Esophagus (tissue), 2 donors: ENCODE results near the gene ADGRF4. TPM values are rescaled to one million over a fixed set of nuclear protein-coding genes. Genes with fewer than 3 reads are reported as not detected.
A peak's percentile ranks its signal among the peaks of the same experiment; 100 is the strongest.

Source experiments
- H3K27ac ChIP-seq, 2 donors: one replicate each; pipeline ENCODE4 v1.5.1; 2013; ENCODE audit warnings: low read depth in 2 of 2, mild to moderate bottlenecking in 2 of 2, inconsistent platforms in 1 of 2, low read length in 1 of 2, moderate library complexity in 1 of 2
- H3K27me3 ChIP-seq, 2 donors: one replicate each; pipeline ENCODE4 v1.6.1; 2013; ENCODE audit warnings: low read length in 2 of 2, control low read depth in 1 of 2, mild to moderate bottlenecking in 1 of 2; ENCODE audit not compliant: insufficient read depth in 2 of 2, control insufficient read depth in 1 of 2
- H3K36me3 ChIP-seq, 2 donors: one replicate each; pipeline ENCODE4 v1.6.1; 2013; ENCODE audit warnings: low read length in 1 of 2; ENCODE audit not compliant: control insufficient read depth in 2 of 2, insufficient read depth in 2 of 2
- H3K4me1 ChIP-seq, 2 donors: one replicate each; pipeline ENCODE4 v1.6.1; 2013; ENCODE audit warnings: low read length in 1 of 2; ENCODE audit not compliant: control insufficient read depth in 2 of 2, insufficient read depth in 2 of 2
- H3K4me3 ChIP-seq, 2 donors: one replicate each; pipeline ENCODE4 v1.5.1; 2013; ENCODE audit warnings: low read length in 2 of 2, mild to moderate bottlenecking in 2 of 2, low read depth in 1 of 2, moderate library complexity in 1 of 2
- H3K9me3 ChIP-seq, 2 donors: one replicate each; pipeline ENCODE4 v1.6.1; 2013; ENCODE audit warnings: mild to moderate bottlenecking in 2 of 2, low read depth in 1 of 2, low read length in 1 of 2, moderate library complexity in 1 of 2; ENCODE audit not compliant: control insufficient read depth in 2 of 2, insufficient read depth in 1 of 2
- WGBS, 2 donors: extraction: QIAGEN DNeasy Blood & Tissue Kit; methylation state at CpG; one replicate each; pipeline ENCODE4 v1.1.7; 2013; 5-methylcytosine and 5-hydroxymethylcytosine counted together
- polyA plus RNA-seq, 2 donors: library from polyadenylated mRNA; stranded (reverse); fragments of 200-250 nt; gene quantifications; one replicate each; pipeline ENCODE4 v1.2.3, GENCODE V29; 2013
- donor health status: healthy with polysubstance abuse.
- donor health status: Bipolar disorder and iron deficiency.

Gene ADGRF4
- polyA plus RNA-seq, 2 donors = 8.2 to 17.0 TPM

DNA sequence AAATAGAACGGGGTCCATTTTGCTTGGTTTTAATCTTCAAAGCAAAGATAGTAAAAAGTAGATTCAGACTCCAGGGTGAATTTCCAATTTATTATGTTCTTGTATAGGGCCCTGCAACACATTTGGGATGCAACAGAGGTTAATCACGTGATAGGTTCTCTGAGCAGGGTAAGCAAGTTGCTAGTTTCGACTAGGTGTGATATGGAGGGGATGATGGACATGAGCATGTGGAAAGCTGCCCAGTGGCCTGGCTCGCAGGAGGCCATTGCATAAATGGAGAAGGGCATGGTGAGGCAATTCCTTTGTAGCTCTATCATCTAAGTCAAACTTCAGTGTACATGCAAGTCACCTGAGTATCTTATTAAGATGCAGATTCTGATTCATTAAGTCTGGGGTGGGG, 17.7 kb upstream of the ADGRF4 start:
- no peaks in the 10 kb centered on the region for H3K27me3 ChIP-seq
- H3K4me3 ChIP-seq = no peak overlapping the region
- H3K27ac ChIP-seq = no peak overlapping the region
- H3K4me1 ChIP-seq = no peaks in the 10 kb centered on the region
- H3K36me3 ChIP-seq = no peaks in the 10 kb centered on the region
- no peaks in the 10 kb centered on the region for H3K9me3 ChIP-seq
- 87 to 90% methylated on average over 4 of the region's 4 CpGs for WGBS, 2 donors

DNA sequence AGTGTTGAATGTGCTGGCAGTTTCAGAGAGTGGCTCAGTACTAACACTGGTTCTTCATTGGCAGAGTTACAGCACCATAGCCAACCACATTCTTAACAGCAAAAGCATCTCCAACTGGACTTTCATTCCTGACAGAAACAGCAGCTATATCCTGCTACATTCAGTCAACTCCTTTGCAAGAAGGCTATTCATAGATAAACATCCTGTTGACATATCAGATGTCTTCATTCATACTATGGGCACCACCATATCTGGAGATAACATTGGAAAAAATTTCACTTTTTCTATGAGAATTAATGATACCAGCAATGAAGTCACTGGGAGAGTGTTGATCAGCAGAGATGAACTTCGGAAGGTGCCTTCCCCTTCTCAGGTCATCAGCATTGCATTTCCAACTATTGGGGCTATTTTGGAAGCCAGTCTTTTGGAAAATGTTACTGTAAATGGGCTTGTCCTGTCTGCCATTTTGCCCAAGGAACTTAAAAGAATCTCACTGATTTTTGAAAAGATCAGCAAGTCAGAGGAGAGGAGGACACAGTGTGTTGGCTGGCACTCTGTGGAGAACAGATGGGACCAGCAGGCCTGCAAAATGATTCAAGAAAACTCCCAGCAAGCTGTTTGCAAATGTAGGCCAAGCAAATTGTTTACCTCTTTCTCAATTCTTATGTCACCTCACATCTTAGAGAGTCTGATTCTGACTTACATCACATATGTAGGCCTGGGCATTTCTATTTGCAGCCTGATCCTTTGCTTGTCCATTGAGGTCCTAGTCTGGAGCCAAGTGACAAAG, 17.0 kb upstream of the ADGRF4 start:
- Histone ChIP-seq H3K36me3 (no peaks in the 10 kb centered on the region), H3K27ac (no peak overlapping the region), H3K4me3 (no peak overlapping the region), H3K4me1 (no peaks in the 10 kb centered on the region), H3K9me3 (no peaks in the 10 kb centered on the region), H3K27me3 (no peaks in the 10 kb centered on the region)
- 90 to 100% methylated on average over 1 of the region's 1 CpG for WGBS, 2 donors

DNA sequence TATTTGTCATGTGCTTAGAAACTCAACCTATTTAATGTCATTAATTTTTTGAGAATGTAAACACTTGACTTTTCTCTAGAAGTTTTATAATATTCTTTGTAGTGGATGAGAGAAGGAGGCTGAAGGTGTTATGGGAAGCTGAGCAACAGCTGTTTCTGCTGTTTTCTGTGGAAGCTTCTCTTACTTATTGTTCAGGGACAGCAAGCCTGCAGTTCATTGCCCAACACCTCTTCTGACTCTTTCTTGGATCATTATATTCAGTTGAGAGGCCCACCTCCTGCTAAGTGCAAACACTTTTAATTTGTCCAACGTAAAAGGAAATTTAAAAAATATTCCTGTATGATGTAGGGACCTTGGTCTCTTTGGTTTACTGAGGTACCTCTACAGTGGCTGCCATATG, 12.0 kb upstream of the ADGRF4 start:
- H3K4me1 ChIP-seq = no peaks in the 10 kb centered on the region
- H3K27me3 ChIP-seq = no peaks in the 10 kb centered on the region
- H3K4me3 ChIP-seq = no peak overlapping the region
- no peak overlapping the region for H3K27ac ChIP-seq
- no peaks in the 10 kb centered on the region for H3K9me3 ChIP-seq
- H3K36me3 ChIP-seq = no peaks in the 10 kb centered on the region
- WGBS, 2 donors = 69 to 82% methylated on average over 1 of the region's 1 CpG

DNA sequence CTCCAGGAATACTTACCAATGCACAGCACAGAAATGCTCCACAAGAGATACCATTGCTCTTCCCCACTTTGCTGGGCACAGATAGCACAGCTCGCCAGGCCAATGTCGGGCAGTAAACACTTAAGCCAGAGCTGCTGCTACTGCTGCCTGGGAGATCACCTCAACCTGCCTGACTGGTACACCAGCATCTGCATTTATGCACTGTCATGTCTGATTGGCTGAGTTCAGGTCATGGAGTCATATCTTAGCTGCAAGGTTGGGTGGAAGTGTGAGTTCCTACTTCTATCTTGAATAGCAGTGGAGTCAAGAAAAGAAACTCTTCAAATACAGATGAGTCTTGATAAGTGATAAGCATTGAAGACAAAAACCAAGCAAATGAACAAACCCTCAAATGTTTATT, 10.9 kb upstream of the ADGRF4 start:
- Histone ChIP-seq H3K36me3 (no peaks in the 10 kb centered on the region), H3K4me1 (no peaks in the 10 kb centered on the region), H3K4me3 (no peak overlapping the region), H3K27me3 (no peaks in the 10 kb centered on the region), H3K27ac (no peak overlapping the region), H3K9me3 (no peaks in the 10 kb centered on the region)
- 80 to 87% methylated on average over 2 of the region's 2 CpGs for WGBS, 2 donors

DNA sequence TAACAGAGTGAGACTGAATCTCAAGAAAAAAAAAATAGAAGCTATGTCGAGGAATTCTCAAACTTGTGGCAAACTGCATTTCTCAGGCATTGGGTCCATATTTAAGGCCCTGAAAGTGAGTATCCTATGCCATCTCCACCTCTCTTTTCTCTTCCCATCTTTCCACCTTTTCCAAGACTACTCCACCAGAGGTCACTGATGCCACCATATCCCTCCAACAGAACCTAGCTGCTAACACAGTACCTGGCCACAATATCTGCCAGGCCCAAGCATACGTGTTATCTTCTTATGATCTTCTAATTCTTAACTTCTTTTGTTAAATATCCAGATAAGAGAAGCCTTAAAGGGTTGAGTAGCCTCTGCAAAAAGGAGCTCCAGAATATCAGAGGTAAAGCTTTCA, 8.2 kb upstream of the ADGRF4 start:
- 86 to 87% methylated on average over 2 of the region's 2 CpGs for WGBS, 2 donors
- Histone ChIP-seq H3K36me3 (no peaks in the 10 kb centered on the region), H3K27ac (no peak overlapping the region), H3K27me3 (no peaks in the 10 kb centered on the region), H3K9me3 (no peaks in the 10 kb centered on the region), H3K4me3 (no peak overlapping the region), H3K4me1 (no peaks in the 10 kb centered on the region)

DNA sequence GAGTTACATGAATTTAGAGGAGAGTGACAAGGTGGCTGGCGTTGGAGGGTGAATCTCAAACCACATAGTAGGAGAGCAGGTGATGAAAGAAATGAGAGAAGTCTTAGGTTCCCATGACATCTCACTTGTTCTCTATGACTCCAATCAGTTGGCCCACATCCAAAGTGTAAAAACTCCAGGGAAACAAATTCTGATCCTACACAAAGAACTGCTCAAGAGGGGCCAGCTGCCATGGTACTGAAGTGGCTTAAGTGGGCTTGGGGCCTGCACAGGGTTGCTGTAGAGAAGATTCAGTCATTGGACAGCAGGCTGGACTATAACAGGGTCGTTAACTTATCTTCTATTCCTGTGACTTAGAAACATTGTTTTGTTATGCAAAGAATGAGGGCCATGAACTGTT, 7.6 kb upstream of the ADGRF4 start:
- Histone ChIP-seq H3K4me3 (no peak overlapping the region), H3K27me3 (no peaks in the 10 kb centered on the region), H3K4me1 (no peaks in the 10 kb centered on the region), H3K36me3 (no peaks in the 10 kb centered on the region), H3K27ac (no peak overlapping the region), H3K9me3 (no peaks in the 10 kb centered on the region)
- WGBS, 2 donors = 64 to 75% methylated on average over 2 of the region's 2 CpGs

DNA sequence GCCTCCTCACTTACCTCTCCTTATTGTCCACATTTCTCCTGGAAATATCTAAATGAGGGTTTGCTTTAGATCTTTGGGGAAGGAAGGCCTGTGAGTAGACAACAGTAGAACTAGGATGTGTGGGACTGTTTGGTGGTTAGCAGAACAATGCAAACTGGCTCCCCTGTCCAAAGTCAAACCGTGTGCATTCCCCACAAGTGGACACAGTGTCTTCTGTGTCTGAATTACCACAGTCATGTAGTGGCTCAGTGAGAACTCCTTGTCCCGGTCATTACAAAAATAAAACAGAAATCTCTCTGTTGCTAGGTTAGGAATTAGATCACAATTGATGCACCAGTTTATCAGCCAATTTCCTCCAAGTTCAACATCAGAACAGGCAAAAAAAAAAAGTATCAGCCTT, 455 bp upstream of the ADGRF4 start:
- H3K4me1 ChIP-seq = peaks cover 0 to 2% of the 10 kb centered on the region in 2 donors
- no peaks in the 10 kb centered on the region for H3K36me3 ChIP-seq
- H3K9me3 ChIP-seq = no peaks in the 10 kb centered on the region
- H3K27me3 ChIP-seq = no peaks in the 10 kb centered on the region
- no peak overlapping the region for H3K27ac ChIP-seq
- 78 to 90% methylated on average over 2 of the region's 2 CpGs for WGBS, 2 donors
- no peak overlapping the region for H3K4me3 ChIP-seq

DNA sequence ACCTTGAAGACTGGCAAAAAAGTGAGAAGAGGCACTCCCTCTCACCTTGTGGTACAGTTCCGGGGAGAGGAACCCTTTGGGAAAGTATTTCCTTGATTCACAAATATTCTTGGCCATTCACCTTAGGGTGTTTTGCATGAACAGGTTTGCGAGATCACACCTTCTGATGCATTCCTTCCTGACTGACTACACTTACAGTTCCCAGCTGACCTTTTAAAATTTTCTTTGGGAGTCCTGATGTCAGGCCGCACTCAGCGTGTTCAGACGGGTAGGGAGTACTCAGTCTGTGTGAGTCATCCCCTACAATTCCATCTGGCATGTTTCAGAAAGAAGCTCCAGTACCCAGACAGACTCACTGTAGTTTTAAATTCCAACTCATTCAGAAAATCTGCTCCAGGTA, 1.7 kb downstream of the ADGRF4 start:
- WGBS, 2 donors = 51 to 65% methylated on average over 5 of the region's 5 CpGs
- Histone ChIP-seq H3K36me3 (no peaks in the 10 kb centered on the region), H3K4me1 (peaks cover 0 to 2% of the 10 kb centered on the region in 2 donors), H3K27ac (peak overlapping the region; percentile 89 to 94), H3K27me3 (no peaks in the 10 kb centered on the region), H3K9me3 (no peaks in the 10 kb centered on the region), H3K4me3 (peak overlapping the region in 1 of 2 donors; percentile 26)

DNA sequence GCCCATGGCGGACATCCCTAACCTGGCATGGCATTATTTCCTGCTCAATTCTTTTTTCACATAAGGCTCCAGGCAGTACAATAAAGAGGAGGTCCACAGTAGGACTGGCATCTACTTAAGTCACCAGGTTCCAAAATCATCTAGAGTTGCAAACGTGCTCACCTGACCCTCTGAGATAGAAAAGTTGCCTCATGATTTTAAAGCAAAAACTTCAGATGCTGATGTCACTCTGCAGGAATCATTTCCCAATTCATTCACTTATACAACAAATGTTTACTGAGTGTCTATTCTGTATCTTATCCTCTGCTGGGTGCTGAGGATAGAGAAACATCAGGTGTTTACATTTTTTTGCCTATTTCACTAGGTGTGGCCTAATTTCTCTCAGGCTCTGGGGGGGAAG, 2.2 kb downstream of the ADGRF4 start:
- no peaks in the 10 kb centered on the region for H3K27me3 ChIP-seq
- H3K36me3 ChIP-seq = no peaks in the 10 kb centered on the region
- 55 to 65% methylated on average over 2 of the region's 2 CpGs for WGBS, 2 donors
- H3K27ac ChIP-seq = peak overlapping the region; percentile 78 to 81
- H3K9me3 ChIP-seq = no peaks in the 10 kb centered on the region
- peak overlapping the region in 1 of 2 donors; percentile 26 for H3K4me3 ChIP-seq
- peaks cover 0 to 2% of the 10 kb centered on the region in 2 donors for H3K4me1 ChIP-seq

DNA sequence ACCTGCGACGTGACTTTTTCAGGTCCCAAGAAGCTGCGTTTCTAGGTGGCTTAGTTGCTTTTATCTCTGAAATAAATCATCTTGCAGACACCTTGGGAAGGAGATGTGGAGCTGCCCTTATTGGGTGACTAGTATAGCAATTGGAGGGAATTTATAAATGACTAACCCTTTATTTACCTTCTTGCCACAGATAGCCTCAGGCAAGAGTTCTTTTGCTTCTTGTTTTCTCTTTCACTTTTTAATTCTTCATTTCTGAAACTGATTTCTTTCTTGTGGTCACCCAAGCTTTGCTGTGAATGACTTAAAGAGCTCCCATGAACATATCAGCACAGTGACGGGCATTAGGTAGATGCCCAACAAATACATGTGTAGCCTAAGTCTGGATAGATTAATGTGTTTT, 3.0 kb downstream of the ADGRF4 start:
- H3K27me3 ChIP-seq = no peaks in the 10 kb centered on the region
- H3K4me1 ChIP-seq = peaks cover 0 to 2% of the 10 kb centered on the region in 2 donors
- peak overlapping the region; percentile 4 to 78 for H3K27ac ChIP-seq
- 32 to 38% methylated on average over 4 of the region's 4 CpGs for WGBS, 2 donors
- no peaks in the 10 kb centered on the region for H3K9me3 ChIP-seq
- no peak overlapping the region for H3K4me3 ChIP-seq
- no peaks in the 10 kb centered on the region for H3K36me3 ChIP-seq
